Melanocyte of skin (primary cell): Measurements from ENCODE around the gene CTLA4. TPM values are rescaled to one million over a fixed set of nuclear protein-coding genes. Genes with fewer than 3 reads are reported as not detected.

Source experiments
- total RNA-seq, 2 donors: library from RNA; depleted of rRNA; stranded (reverse); fragments of >200 nt; gene quantifications; 2 replicates each; pipeline ENCODE4 v1.2.3, GENCODE V29; 2012

CTLA4 gene
- total RNA-seq = 10 to 100 TPM in 1 of 2 donors, 1 to 10 TPM in 1; 6.2 to 11.0 TPM

GRCh38 chr2:203867561-203868200 lies at the start of gene CTLA4:
TSS of gene CTLA4 (plus strand) at chr2:203867771. CDS start at chr2:203867943, 172 bp downstream.

Other genes starting within 250 kb of the CTLA4 start
- not detected for gene CD28, start 161.1 kb upstream of the CTLA4 start, total RNA-seq
- 1 to 10 TPM in 1 of 2 donors, under 1 TPM in 1; 0.34 to 2.3 TPM for gene ICOS, start 69.0 kb downstream of the CTLA4 start, total RNA-seq